ENCODE results near the gene FTO. TPM values are rescaled to one million over a fixed set of nuclear protein-coding genes. Genes with fewer than 3 reads are reported as not detected.

The FTO gene
- total RNA-seq, 1 experiment from 2014 or later: 78.3 TPM

DNA sequence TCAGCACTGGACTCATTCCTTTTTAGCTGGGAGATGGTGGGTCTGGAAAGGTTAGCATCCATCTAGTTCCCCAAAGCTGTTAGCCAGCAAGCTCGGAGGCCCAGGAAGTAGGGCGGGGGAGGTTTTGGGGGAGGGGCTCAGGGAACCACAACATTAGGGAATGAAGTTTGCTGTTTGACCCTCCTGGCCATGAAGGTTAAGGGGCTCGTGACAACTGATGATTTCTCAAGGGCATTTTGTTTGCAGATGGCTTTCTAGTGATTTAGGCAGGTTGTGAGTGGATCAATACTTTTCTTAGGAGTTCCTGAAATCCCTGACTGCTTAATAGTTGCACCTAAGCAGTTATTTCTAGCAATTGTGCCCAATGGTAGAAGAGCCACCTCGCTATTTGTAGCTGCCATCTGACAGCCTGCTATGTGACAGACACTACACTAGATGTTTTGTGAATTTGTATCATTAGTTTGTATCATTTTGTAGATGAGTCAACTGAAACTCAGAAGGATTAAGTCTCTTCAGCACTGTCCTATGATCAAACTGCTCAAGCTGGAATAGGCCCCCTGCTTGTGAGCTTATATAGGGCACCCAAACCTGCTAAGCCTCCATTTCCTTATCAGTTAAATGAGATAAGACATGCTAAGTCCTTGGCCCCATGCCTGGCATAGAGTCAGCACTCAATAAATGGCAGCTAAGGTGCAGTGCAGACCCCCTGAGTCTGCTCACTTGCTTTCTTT lies 436.3 kb downstream of the FTO start:
- H3K36me3 Mint-ChIP-seq (ENCODE audit: insufficient read depth, unreplicated experiment): no peaks in the 10 kb centered on the region
- Histone ChIP-seq H3K4me1 (0 out of 2 replicates have a peak, but pooled peaks cover 4% of the 10 kb centered on the region), H3K9me3 (no peaks in the 10 kb centered on the region), H3K27me3 (replicated peaks; ENCODE audit: control insufficient read depth, insufficient read depth, low read length) (no peaks in the 10 kb centered on the region), H3K4me3 (ENCODE audit: low read depth, low read length) (no peak overlapping the region), H3K36me3 (ENCODE audit: control insufficient read depth, insufficient read depth, low read length) (no peaks in the 10 kb centered on the region)
- no peak overlapping the region for H3K4me3 Mint-ChIP-seq (ENCODE audit: unreplicated experiment)
- no peaks in the 10 kb centered on the region for H3K4me1 Mint-ChIP-seq (ENCODE audit: low read depth, unreplicated experiment)
- H3K27ac Mint-ChIP-seq (ENCODE audit: unreplicated experiment): no peak overlapping the region
- BruUV-seq (replicated peaks): no TSS peak
- intact Hi-C loops (cut with micrococcal nuclease; ENCODE audit: unreplicated experiment): no loop called here
- ChIA-PET POLR2A (no interaction called here), CTCF (interaction anchor here (0.5 to 1.0 kb wide), 7 partner anchors 12 to 626 kb away, joined by 3 to 5 read pairs (median 3); no protein-coding TSS in a partner anchor)
- TF ChIP-seq, protein P1, sequence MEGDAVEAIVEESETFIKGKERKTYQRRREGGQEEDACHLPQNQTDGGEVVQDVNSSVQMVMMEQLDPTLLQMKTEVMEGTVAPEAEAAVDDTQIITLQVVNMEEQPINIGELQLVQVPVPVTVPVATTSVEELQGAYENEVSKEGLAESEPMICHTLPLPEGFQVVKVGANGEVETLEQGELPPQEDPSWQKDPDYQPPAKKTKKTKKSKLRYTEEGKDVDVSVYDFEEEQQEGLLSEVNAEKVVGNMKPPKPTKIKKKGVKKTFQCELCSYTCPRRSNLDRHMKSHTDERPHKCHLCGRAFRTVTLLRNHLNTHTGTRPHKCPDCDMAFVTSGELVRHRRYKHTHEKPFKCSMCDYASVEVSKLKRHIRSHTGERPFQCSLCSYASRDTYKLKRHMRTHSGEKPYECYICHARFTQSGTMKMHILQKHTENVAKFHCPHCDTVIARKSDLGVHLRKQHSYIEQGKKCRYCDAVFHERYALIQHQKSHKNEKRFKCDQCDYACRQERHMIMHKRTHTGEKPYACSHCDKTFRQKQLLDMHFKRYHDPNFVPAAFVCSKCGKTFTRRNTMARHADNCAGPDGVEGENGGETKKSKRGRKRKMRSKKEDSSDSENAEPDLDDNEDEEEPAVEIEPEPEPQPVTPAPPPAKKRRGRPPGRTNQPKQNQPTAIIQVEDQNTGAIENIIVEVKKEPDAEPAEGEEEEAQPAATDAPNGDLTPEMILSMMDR (IDR thresholded peaks at IDR 0.05; ENCODE audit: insufficient read depth in 1 of 2, low read depth in 1 of 2, low read length in 1 of 2, severe bottlenecking in 1 of 2, unreplicated experiment in 1 of 2): no peak
- no peaks in the 10 kb centered on the region for H3K9me3 Mint-ChIP-seq (ENCODE audit: unreplicated experiment)
- DNase-seq: no peak
- H3K27me3 Mint-ChIP-seq (ENCODE audit: insufficient read depth, unreplicated experiment): no peaks in the 10 kb centered on the region

DNA sequence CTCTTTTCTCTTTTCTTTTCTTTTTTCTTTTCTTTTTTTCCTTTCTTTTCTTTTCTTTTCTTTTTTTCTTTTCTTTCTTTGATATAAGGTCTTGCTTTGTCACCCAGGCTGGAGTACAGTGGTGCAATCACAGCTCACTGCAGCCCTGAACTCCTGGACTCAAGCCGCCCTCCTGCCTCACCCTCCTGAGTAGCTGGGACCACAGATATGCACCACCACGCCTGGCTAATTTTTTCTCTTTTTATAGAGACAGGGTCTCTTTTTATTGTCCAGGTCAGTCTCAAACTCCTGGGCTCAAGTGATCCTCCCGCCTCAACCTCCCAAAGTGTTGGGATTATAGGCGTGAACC lies 436.8 kb downstream of the FTO start:
- POLR2A ChIA-PET: no interaction called here
- BruUV-seq (replicated peaks): no TSS peak
- intact Hi-C loops (cut with micrococcal nuclease; ENCODE audit: unreplicated experiment): no loop called here
- DNase-seq: no peak
- no peak overlapping the region for H3K4me3 Mint-ChIP-seq (ENCODE audit: unreplicated experiment)
- no peaks in the 10 kb centered on the region for H3K9me3 ChIP-seq
- 0 out of 2 replicates have a peak, but pooled peaks cover 4% of the 10 kb centered on the region for H3K4me1 ChIP-seq
- H3K4me3 ChIP-seq (ENCODE audit: low read depth, low read length): no peak overlapping the region
- H3K27ac Mint-ChIP-seq (ENCODE audit: unreplicated experiment): no peak overlapping the region
- H3K36me3 Mint-ChIP-seq (ENCODE audit: insufficient read depth, unreplicated experiment): no peaks in the 10 kb centered on the region
- no peaks in the 10 kb centered on the region for H3K36me3 ChIP-seq (ENCODE audit: control insufficient read depth, insufficient read depth, low read length)
- no peaks in the 10 kb centered on the region for H3K27me3 ChIP-seq (replicated peaks; ENCODE audit: control insufficient read depth, insufficient read depth, low read length)
- TF ChIP-seq, protein P1 (IDR thresholded peaks at IDR 0.05; ENCODE audit: insufficient read depth in 1 of 2, low read depth in 1 of 2, low read length in 1 of 2, severe bottlenecking in 1 of 2, unreplicated experiment in 1 of 2): no peak
- CTCF ChIA-PET: interaction anchor here (0.6 to 1.0 kb wide), 3 partner anchors 11 to 249 kb away, joined by 3 to 5 read pairs (median 3); no protein-coding TSS in a partner anchor
- no peaks in the 10 kb centered on the region for H3K9me3 Mint-ChIP-seq (ENCODE audit: unreplicated experiment)
- H3K4me1 Mint-ChIP-seq (ENCODE audit: low read depth, unreplicated experiment): no peaks in the 10 kb centered on the region
- no peaks in the 10 kb centered on the region for H3K27me3 Mint-ChIP-seq (ENCODE audit: insufficient read depth, unreplicated experiment)

DNA sequence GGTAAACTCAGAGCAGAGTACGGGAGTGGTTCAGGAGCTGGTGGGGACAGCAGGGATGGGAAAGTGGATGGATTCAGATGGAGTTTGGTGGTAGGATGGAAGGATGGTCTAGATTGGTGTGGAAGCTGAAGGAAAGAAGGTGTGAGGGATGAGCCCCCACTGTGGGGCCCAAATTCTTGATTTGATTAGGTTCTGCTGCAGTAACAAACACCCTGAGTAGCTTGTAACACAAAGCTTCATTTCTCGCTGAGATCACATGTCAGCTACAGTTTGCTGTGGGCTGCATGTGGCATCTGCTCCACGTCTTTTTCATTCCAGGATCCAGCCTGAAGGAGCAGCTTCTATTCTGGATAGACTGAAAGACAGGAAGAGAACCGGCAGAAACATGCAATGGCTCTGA lies 438.8 kb downstream of the FTO start:
- Mint-ChIP-seq H3K27ac (ENCODE audit: unreplicated experiment) (no peak overlapping the region), H3K4me1 (ENCODE audit: low read depth, unreplicated experiment) (no peaks in the 10 kb centered on the region), H3K9me3 (ENCODE audit: unreplicated experiment) (no peaks in the 10 kb centered on the region), H3K27me3 (ENCODE audit: insufficient read depth, unreplicated experiment) (no peaks in the 10 kb centered on the region), H3K36me3 (ENCODE audit: insufficient read depth, unreplicated experiment) (no peaks in the 10 kb centered on the region), H3K4me3 (ENCODE audit: unreplicated experiment) (no peak overlapping the region)
- no peaks in the 10 kb centered on the region for H3K36me3 ChIP-seq (ENCODE audit: control insufficient read depth, insufficient read depth, low read length)
- no peaks in the 10 kb centered on the region for H3K27me3 ChIP-seq (replicated peaks; ENCODE audit: control insufficient read depth, insufficient read depth, low read length)
- DNase-seq: no peak
- H3K4me3 ChIP-seq (ENCODE audit: low read depth, low read length): no peak overlapping the region
- CTCF ChIA-PET: no interaction called here
- 0 out of 2 replicates have a peak, but pooled peaks cover 4% of the 10 kb centered on the region for H3K4me1 ChIP-seq
- intact Hi-C loops (cut with micrococcal nuclease; ENCODE audit: unreplicated experiment): no loop called here
- no peaks in the 10 kb centered on the region for H3K9me3 ChIP-seq
- TF ChIP-seq, protein P1 (IDR thresholded peaks at IDR 0.05; ENCODE audit: insufficient read depth in 1 of 2, low read depth in 1 of 2, low read length in 1 of 2, severe bottlenecking in 1 of 2, unreplicated experiment in 1 of 2): no peak
- POLR2A ChIA-PET: no interaction called here
- no TSS peak for BruUV-seq (replicated peaks)
